SU-DHL-6 (cell line): ENCODE results near the gene TRIM29.

ENCODE experiments used
- H2AFZ ChIP-seq: fragments of 200-600 bp; sonication (generic); 2 replicates; pipeline ENCODE4 v1.6.1; 2014; ENCODE audit warnings: low read depth, mild to moderate bottlenecking, moderate library complexity, mixed read lengths, antibody characterized with exemption, low read length; ENCODE audit not compliant: severe bottlenecking
- H3F3A ChIP-seq: fragments of 200-600 bp; shearing (Covaris generic); 2 replicates; pipeline ENCODE4 v1.6.0; 2016; ENCODE audit warnings: antibody characterized with exemption, mild to moderate bottlenecking; ENCODE audit not compliant: insufficient read depth
- H3K27ac ChIP-seq: fragments of 200-600 bp; sonication (generic); 2 replicates; pipeline ENCODE4 v1.5.1; 2016; ENCODE audit warnings: low read depth, mild to moderate bottlenecking, low read length, moderate library complexity, mixed read lengths
- H3K27me3 ChIP-seq: fragments of 200-600 bp; sonication (generic), shearing (Covaris generic); 2 replicates; pipeline ENCODE4 v1.6.0; 2014; ENCODE audit warnings: mild to moderate bottlenecking, low read length
- H3K36me3 ChIP-seq: fragments of 200-600 bp; sonication (generic); 2 replicates; pipeline ENCODE4 v1.6.1; 2014; ENCODE audit warnings: mild to moderate bottlenecking, low read length, mixed read lengths
- H3K4me2 ChIP-seq: fragments of 300-600, 200-600 bp; shearing (Covaris generic), sonication (generic); 2 replicates; pipeline ENCODE4 v1.6.0; 2014; ENCODE audit warnings: low read length, low read depth, mild to moderate bottlenecking; ENCODE audit not compliant: poor library complexity, severe bottlenecking
- H3K4me3 ChIP-seq: fragments of 200-600 bp; sonication (generic); 2 replicates; pipeline ENCODE4 v1.5.1; 2014; ENCODE audit warnings: antibody characterized with exemption, low read length, mild to moderate bottlenecking, mixed read lengths; ENCODE audit not compliant: insufficient read depth, poor library complexity, severe bottlenecking
- H3K79me2 ChIP-seq: fragments of 200-600 bp; sonication (generic); 2 replicates; pipeline ENCODE4 v1.6.1; 2014; ENCODE audit warnings: mild to moderate bottlenecking, low read length, moderate library complexity; ENCODE audit not compliant: insufficient read depth
- H3K9ac ChIP-seq: fragments of 200-600 bp; sonication (generic); 2 replicates; pipeline ENCODE4 v1.7.0; 2014; ENCODE audit warnings: mild to moderate bottlenecking, low read length
- H3K9me2 ChIP-seq: fragments of 200-600 bp; sonication (generic); replicated peaks from 2 replicates; pipeline ENCODE4 v1.6.1; 2014; ENCODE audit warnings: low read length; ENCODE audit not compliant: insufficient read depth
- H3K9me3 ChIP-seq: fragments of 200-600 bp; sonication (generic); 2 replicates; pipeline ENCODE4 v1.6.1; 2014; ENCODE audit warnings: low read length, mixed read lengths; ENCODE audit not compliant: insufficient read depth
- H4K20me1 ChIP-seq: fragments of 200-600 bp; sonication (generic); 2 replicates; pipeline ENCODE4 v1.6.1; 2014; ENCODE audit warnings: low read depth, mild to moderate bottlenecking, antibody characterized with exemption, low read length, moderate library complexity, mixed read lengths
- EZH2phosphoT487 ChIP-seq: fragments of 200-600 bp; sonication (generic), shearing (Covaris generic); conservative IDR thresholded peaks from 2 replicates; pipeline ENCODE4 v1.6.1; 2018; ENCODE audit warnings: mild to moderate bottlenecking, antibody characterized with exemption, low read length, moderate library complexity, mixed read lengths
- TF ChIP-seq, protein P1 (sequence below): fragments of 200-600 bp; sonication (generic); IDR thresholded peaks from one replicate; pipeline ENCODE4 v1.5.1; 2017; ENCODE audit warnings: antibody characterized with exemption, mild to moderate bottlenecking, low read length, moderate library complexity; ENCODE audit not compliant: insufficient read depth, poor library complexity, severe bottlenecking

The TRIM29 gene

GRCh38 chr11:120115272-120116000 is 22.5 kb downstream of the TRIM29 start:
- H2AFZ ChIP-seq = no peak overlapping the region
- H3K27me3 ChIP-seq = no peaks in the 10 kb centered on the region
- no peaks in the 10 kb centered on the region for H3K79me2 ChIP-seq
- no peaks in the 10 kb centered on the region for H3K36me3 ChIP-seq
- H3F3A ChIP-seq = no peaks in the 10 kb centered on the region
- no peaks in the 10 kb centered on the region for H3K9me2 ChIP-seq
- no peaks in the 10 kb centered on the region for H3K9me3 ChIP-seq
- H3K4me3 ChIP-seq = no peak overlapping the region
- no peak overlapping the region for H3K27ac ChIP-seq
- no peaks in the 10 kb centered on the region for H4K20me1 ChIP-seq
- TF ChIP-seq, protein P1, sequence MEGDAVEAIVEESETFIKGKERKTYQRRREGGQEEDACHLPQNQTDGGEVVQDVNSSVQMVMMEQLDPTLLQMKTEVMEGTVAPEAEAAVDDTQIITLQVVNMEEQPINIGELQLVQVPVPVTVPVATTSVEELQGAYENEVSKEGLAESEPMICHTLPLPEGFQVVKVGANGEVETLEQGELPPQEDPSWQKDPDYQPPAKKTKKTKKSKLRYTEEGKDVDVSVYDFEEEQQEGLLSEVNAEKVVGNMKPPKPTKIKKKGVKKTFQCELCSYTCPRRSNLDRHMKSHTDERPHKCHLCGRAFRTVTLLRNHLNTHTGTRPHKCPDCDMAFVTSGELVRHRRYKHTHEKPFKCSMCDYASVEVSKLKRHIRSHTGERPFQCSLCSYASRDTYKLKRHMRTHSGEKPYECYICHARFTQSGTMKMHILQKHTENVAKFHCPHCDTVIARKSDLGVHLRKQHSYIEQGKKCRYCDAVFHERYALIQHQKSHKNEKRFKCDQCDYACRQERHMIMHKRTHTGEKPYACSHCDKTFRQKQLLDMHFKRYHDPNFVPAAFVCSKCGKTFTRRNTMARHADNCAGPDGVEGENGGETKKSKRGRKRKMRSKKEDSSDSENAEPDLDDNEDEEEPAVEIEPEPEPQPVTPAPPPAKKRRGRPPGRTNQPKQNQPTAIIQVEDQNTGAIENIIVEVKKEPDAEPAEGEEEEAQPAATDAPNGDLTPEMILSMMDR = no peak
- TF ChIP-seq EZH2phosphoT487 = no peak
- H3K9ac ChIP-seq = no peak overlapping the region
- no peak overlapping the region for H3K4me2 ChIP-seq

DNA sequence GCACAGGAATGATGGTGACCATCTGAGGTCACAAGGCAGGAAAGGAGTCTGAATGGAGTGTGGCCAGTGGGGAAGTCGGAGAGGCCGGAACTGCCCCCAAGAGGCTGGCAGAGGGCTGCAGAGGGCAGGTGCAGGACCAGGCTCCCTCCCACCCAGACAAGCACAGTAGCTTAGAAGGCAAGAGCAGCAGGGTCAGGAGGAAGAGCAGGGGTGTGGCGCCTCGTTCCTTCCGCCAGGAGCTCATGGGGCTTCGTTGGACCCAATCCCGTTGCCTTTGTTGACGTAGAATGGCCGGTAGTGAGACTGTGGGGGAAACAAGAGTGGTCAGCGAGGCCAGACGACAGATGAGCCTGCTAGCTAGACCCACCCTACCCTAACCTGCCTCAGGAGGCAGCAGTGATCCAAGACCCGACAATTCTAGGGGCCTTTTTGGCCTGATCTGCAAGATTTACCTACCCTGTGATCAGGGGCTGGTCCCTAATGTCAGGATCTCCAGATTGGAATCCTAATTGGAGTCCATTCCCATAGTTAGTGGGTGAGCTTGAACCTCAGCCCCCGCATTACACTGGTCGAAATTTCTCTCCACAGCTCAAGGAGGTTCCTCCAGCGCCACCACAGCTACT is 25.6 kb downstream of the TRIM29 start:
- Histone ChIP-seq H4K20me1 (no peaks in the 10 kb centered on the region), H2AFZ (no peak overlapping the region), H3K9ac (no peak overlapping the region), H3K36me3 (no peaks in the 10 kb centered on the region), H3K9me3 (no peaks in the 10 kb centered on the region), H3K27me3 (no peaks in the 10 kb centered on the region), H3K4me3 (no peak overlapping the region), H3K9me2 (no peaks in the 10 kb centered on the region), H3F3A (no peaks in the 10 kb centered on the region), H3K4me2 (no peak overlapping the region), H3K27ac (no peak overlapping the region), H3K79me2 (no peaks in the 10 kb centered on the region)
- TF ChIP-seq, protein P1 = no peak

DNA sequence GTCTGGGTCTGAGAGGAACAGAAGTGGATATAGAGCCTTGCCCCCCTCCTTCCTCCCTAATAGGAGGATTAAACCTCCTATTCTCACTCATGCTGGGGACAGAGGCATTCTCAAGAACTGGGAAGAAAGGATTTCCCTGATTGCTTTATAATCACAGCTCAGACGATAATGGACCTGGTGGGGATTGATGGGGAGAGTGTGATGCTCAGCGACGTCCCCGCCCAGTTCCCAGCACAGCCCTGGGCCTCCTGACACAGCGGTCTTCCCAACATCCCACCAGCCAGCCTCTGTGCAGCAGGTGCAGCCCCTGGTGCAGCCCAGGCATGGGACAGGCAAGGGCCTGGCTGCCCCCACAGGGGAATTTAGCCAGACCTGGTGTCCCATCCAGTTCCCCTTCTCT is 28.4 kb downstream of the TRIM29 start:
- H2AFZ ChIP-seq = no peak overlapping the region
- no peak overlapping the region for H3K4me3 ChIP-seq
- H3F3A ChIP-seq = no peaks in the 10 kb centered on the region
- H3K9me3 ChIP-seq = no peaks in the 10 kb centered on the region
- no peaks in the 10 kb centered on the region for H3K79me2 ChIP-seq
- H3K27me3 ChIP-seq = no peaks in the 10 kb centered on the region
- H4K20me1 ChIP-seq = no peaks in the 10 kb centered on the region
- no peak overlapping the region for H3K27ac ChIP-seq
- TF ChIP-seq EZH2phosphoT487 = no peak
- TF ChIP-seq, protein P1 = no peak
- H3K9ac ChIP-seq = no peak overlapping the region
- H3K4me2 ChIP-seq = no peak overlapping the region
- no peaks in the 10 kb centered on the region for H3K9me2 ChIP-seq
- H3K36me3 ChIP-seq = no peaks in the 10 kb centered on the region
